Inflammatory macrophage treated with lipopolysaccharide for 4 hours (primary cell): Measurements from ENCODE around the gene NPB.

Experiments
- DNase-seq: peaks from one replicate; pipeline ENCODE4 v3.0.0-alpha.2; 2020

The NPB gene

GRCh38 chr17:81899514-81900166 is 2.4 kb upstream of the NPB start:
- DNase-seq: no peak

GRCh38 chr17:81900181-81900820 is 1.7 kb upstream of the NPB start:
- DNase-seq: no peak

GRCh38 chr17:81901167-81902022 is 643 bp upstream of the NPB start:
- no peak for DNase-seq

- no peak for DNase-seq
Measured at GRCh38 chr17:81902653-81903414, 796 bp downstream of the NPB start.

- no peak for DNase-seq
Measured at GRCh38 chr17:81903415-81903831, 1.4 kb downstream of the NPB start.

GRCh38 chr17:81903896-81904599 is 2.0 kb downstream of the NPB start:
- no peak for DNase-seq

GRCh38 chr17:81904600-81905423 is 2.8 kb downstream of the NPB start:
- DNase-seq: no peak

GRCh38 chr17:81905424-81905875 is 3.4 kb downstream of the NPB start:
- no peak for DNase-seq

GRCh38 chr17:81905993-81906392 is 4.0 kb downstream of the NPB start:
- DNase-seq: no peak

- DNase-seq: no peak
Measured at GRCh38 chr17:81906476-81907218, 4.6 kb downstream of the NPB start.

- DNase-seq: no peak
Measured at GRCh38 chr17:81907219-81908145, 5.4 kb downstream of the NPB start.

- no peak for DNase-seq
Measured at GRCh38 chr17:81908793-81909192, 6.8 kb downstream of the NPB start.

- DNase-seq: no peak
Measured at GRCh38 chr17:81909231-81909630, 7.2 kb downstream of the NPB start.

- DNase-seq: no peak
Measured at GRCh38 chr17:81909966-81910839, 8.2 kb downstream of the NPB start.

- no peak for DNase-seq
Measured at GRCh38 chr17:81910840-81911276, 8.8 kb downstream of the NPB start.

- peak; percentile 87 for DNase-seq
Measured at GRCh38 chr17:81911277-81911961, 9.4 kb downstream of the NPB start, which contains the start of gene PCYT2. Gene PCYT2 (minus strand): TSS chr17:81911399. CDS start chr17:81911355, 44 bp downstream.

GRCh38 chr17:81911969-81912368 is 9.9 kb downstream of the NPB start:
- no peak for DNase-seq
